Common myeloid progenitor, CD34-positive (primary cell): Measurements from ENCODE around the gene TOP2B.
A peak's percentile ranks its signal among the peaks of the same experiment; 100 is the strongest.

Source experiments
- CTCF ChIA-PET: fragments of 350-600 bp; sonication (Branson Sonifier 250); formaldehyde crosslinking; loops from one replicate; lab custom pipeline; 2021; ENCODE audit warnings: antibody characterized with exemption; lab: Charles Lee
- POLR2A ChIA-PET: fragments of 350-600 bp; sonication (Branson Sonifier 250); formaldehyde crosslinking; loops from one replicate; lab custom pipeline; 2021; ENCODE audit warnings: antibody characterized with exemption; lab: Charles Lee
- DNase-seq, 3 donors: peaks; one replicate each; pipeline versions ENCODE4 v3.0.0 to v3.0.0-alpha.2; 2013
- H3K27ac ChIP-seq, 2 experiments: 1 replicate in 1 of 2; 2 replicates in 1 of 2; pipeline ENCODE4 v1.7.0; 2013; ENCODE audit warnings: inconsistent platforms in 2 of 2, low read length in 2 of 2, mild to moderate bottlenecking in 2 of 2, low read depth in 1 of 2, moderate library complexity in 1 of 2; ENCODE audit not compliant: severe bottlenecking in 2 of 2, insufficient read depth in 1 of 2, poor library complexity in 1 of 2
- H3K27me3 ChIP-seq, 5 experiments: replicated peaks in 2 of 5; 1 replicate in 3 of 5; 2 replicates in 2 of 5; pipeline versions ENCODE4 v1.6.1 to v1.7.0; 2013; ENCODE audit warnings: low read length in 4 of 5, mild to moderate bottlenecking in 2 of 5, moderate library complexity in 2 of 5, inconsistent platforms in 1 of 5; ENCODE audit not compliant: insufficient read depth in 5 of 5, control insufficient read depth in 4 of 5
- H3K36me3 ChIP-seq, 4 experiments: 1 replicate in 2 of 4; 2 replicates in 2 of 4; pipeline versions ENCODE4 v1.6.1 to v1.7.0; 2013; ENCODE audit warnings: low read length in 3 of 4, control low read depth in 1 of 4, mild to moderate bottlenecking in 1 of 4; ENCODE audit not compliant: control insufficient read depth in 4 of 4, insufficient read depth in 4 of 4
- H3K4me1 ChIP-seq, 4 experiments: 1 replicate in 3 of 4; 2 replicates in 1 of 4; pipeline versions ENCODE4 v1.6.1 to v1.7.1; 2013; ENCODE audit warnings: low read length in 3 of 4, mild to moderate bottlenecking in 3 of 4, control low read depth in 1 of 4, inconsistent platforms in 1 of 4, moderate library complexity in 1 of 4; ENCODE audit not compliant: control insufficient read depth in 4 of 4, insufficient read depth in 4 of 4; ENCODE audit errors: control extremely low read depth in 1 of 4
- H3K4me3 ChIP-seq, 7 experiments: 1 replicate in 4 of 7; 2 replicates in 3 of 7; pipeline versions ENCODE4 v1.5.1 to v1.7.0; 2013; ENCODE audit warnings: mild to moderate bottlenecking in 7 of 7, low read length in 6 of 7, moderate library complexity in 6 of 7, inconsistent platforms in 2 of 7, low read depth in 2 of 7, control low read depth in 1 of 7; ENCODE audit not compliant: insufficient read depth in 4 of 7, control insufficient read depth in 1 of 7; ENCODE audit errors: extremely low read depth in 1 of 7
- H3K9me3 ChIP-seq, 5 experiments: 1 replicate in 4 of 5; 2 replicates in 1 of 5; pipeline versions ENCODE4 v1.6.1 to v1.7.1; 2013; ENCODE audit warnings: low read length in 4 of 5, mild to moderate bottlenecking in 2 of 5, inconsistent platforms in 1 of 5, low read depth in 1 of 5, moderate library complexity in 1 of 5; ENCODE audit not compliant: control insufficient read depth in 4 of 5, insufficient read depth in 2 of 5; ENCODE audit errors: control extremely low read depth in 1 of 5
- WGBS: methylation state at CpG from one replicate; pipeline ENCODE4 v1.1.5; 2013; ENCODE audit not compliant: insufficient coverage; 5-methylcytosine and 5-hydroxymethylcytosine counted together

The TOP2B gene

DNA sequence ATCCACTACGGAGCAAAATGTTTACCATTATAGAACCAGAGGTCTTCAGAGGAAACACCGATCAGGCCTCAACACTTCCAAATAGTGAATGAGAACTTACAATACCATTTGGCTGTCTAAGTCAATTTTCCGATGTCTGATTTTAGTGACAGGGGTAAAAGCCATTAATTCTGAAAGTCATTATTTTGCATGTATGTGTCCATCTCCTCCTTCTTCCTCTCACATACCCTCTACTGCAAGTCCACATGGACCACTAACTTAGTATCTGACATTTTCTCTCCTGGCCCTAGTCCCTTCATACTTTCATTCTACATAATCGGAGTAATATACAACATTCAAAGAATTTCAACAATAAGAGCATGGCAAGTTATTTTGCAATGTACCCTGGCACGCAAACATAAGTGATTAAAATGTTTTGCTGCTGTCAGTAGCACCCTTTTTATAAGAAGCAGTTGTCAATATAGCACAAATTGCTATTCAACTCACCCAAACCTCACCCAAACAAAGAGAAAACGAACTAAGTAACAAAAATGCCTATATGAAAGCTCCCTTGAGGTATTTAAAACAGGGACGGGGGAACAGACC lies 1.9 kb downstream of the TOP2B start:
- WGBS: 14% methylated on average over 1 of the region's 7 CpGs
- Histone ChIP-seq H3K27me3 (no peaks in the 10 kb centered on the region), H3K4me3 (peak overlapping the region in 6 of 7 experiments; percentile 90 to 99 (median 94)), H3K9me3 (no peaks in the 10 kb centered on the region), H3K36me3 (no peaks in the 10 kb centered on the region), H3K27ac (peak overlapping the region; percentile 90 to 95), H3K4me1 (peaks cover 34 to 66% (median 45%) of the 10 kb centered on the region in 4 experiments)
- DNase-seq: no peak
- ChIA-PET POLR2A (no interaction called here), CTCF (no interaction called here)

DNA sequence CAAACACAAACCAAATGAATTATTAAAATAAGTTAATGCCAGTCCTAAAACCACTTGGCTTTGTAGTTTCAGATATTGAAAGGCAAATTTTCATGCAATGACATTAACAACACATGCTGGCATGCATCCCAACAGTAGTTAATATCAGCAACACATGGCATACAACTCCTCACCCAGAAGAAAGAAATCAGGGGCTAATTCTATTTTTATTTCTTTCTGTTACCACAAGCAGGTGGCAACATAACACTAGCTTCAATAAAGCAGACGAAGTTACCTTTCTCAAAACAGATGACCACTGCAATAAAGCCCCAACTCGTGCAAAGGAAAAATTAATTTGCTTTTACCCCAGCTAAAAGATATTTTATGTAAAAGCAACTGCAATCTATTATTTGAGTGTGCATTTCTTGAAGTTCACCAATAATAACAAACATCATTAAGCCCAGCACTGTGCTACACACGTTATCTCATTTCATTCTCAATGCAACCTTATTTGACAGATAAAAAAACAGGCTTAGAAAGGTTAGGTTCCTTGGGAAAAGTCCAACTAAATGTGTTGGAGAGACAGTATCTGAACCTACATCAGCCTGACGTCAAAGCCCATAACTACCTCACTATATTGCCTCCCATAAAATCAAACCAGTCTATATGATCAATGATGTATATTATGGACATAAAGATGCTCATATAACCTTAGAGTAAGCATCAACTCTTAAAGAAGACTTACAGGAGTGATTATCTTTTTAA lies 2.8 kb downstream of the TOP2B start:
- CTCF ChIA-PET: interaction anchor here (1.2 to 1.7 kb wide), 3 partner anchors 13 to 195 kb away, joined by 3 to 17 read pairs (median 3); no protein-coding TSS in a partner anchor
- no peaks in the 10 kb centered on the region for H3K9me3 ChIP-seq
- H3K4me1 ChIP-seq: peaks cover 34 to 65% (median 47%) of the 10 kb centered on the region in 4 experiments
- DNase-seq: peak in 2 of 3 donors; percentile 39 to 43
- H3K27me3 ChIP-seq: no peaks in the 10 kb centered on the region
- WGBS: 0% methylated on average over 2 of the region's 4 CpGs
- H3K4me3 ChIP-seq: peak overlapping the region in 6 of 7 experiments; percentile 90 to 99 (median 94)
- no peaks in the 10 kb centered on the region for H3K36me3 ChIP-seq
- peak overlapping the region; percentile 90 to 95 for H3K27ac ChIP-seq
- POLR2A ChIA-PET: no interaction called here

DNA sequence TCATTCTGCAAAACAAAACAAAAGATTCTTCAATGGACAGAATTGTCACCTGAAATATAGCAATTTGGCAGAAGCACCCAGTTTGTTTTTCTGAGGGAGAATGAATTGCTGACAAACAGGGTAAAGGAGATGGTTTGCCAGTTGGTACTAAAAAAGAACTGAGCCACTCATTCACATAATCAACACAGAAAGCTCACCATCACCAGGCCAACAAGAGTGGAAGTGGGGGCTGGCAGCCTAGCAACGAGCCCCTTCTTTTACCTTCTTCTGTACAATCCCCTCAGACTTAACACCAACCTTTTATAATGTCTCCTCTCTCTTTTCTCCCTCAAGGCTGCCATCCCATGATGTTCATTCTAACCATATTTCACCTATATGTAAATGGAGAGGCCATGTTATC lies 5.9 kb downstream of the TOP2B start:
- H3K36me3 ChIP-seq: no peaks in the 10 kb centered on the region
- H3K27me3 ChIP-seq: no peaks in the 10 kb centered on the region
- peak in 2 of 3 donors; percentile 46 to 56 for DNase-seq
- H3K27ac ChIP-seq: no peak overlapping the region
- no peaks in the 10 kb centered on the region for H3K9me3 ChIP-seq
- ChIA-PET CTCF (interaction anchor here (1.2 to 1.5 kb wide), 2 partner anchors 11 to 198 kb away, joined by 3 read pairs; no protein-coding TSS in a partner anchor), POLR2A (interaction anchor here (0.7 kb wide), 1 partner anchor 1841 kb away, joined by 3 read pairs; no protein-coding TSS in a partner anchor)
- H3K4me1 ChIP-seq: peaks cover 24 to 53% (median 34%) of the 10 kb centered on the region in 4 experiments
- WGBS: 40% methylated on average over 1 of the region's 1 CpG
- peak overlapping the region in 2 of 7 experiments; percentile 9 to 55 for H3K4me3 ChIP-seq

DNA sequence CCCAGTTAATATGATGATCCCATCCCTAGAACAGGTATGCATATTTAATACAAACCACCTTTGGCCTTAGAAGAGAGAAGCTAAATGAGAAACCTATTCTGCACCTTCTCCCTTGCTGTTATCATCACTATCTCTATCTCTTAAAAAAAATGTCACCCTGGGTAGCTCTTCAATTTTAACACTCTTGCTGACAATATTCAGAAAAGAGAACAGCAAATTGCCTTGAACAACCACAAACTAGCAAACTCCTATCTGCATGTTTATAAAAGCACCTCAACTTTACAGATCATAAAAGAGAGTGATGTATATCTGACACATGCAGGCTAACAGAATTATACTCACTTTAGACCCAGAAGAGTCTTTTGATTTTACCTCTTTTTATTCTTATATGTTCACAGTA lies 7.4 kb downstream of the TOP2B start:
- Histone ChIP-seq H3K27me3 (no peaks in the 10 kb centered on the region), H3K36me3 (no peaks in the 10 kb centered on the region), H3K4me3 (no peak overlapping the region), H3K9me3 (no peaks in the 10 kb centered on the region), H3K4me1 (peaks cover 20 to 43% (median 25%) of the 10 kb centered on the region in 4 experiments), H3K27ac (no peak overlapping the region)
- ChIA-PET POLR2A (no interaction called here), CTCF (interaction anchor here (1.1 to 2.3 kb wide), 2 partner anchors 9 to 10 kb away, joined by 7 to 11 read pairs; no protein-coding TSS in a partner anchor)
- DNase-seq: no peak

DNA sequence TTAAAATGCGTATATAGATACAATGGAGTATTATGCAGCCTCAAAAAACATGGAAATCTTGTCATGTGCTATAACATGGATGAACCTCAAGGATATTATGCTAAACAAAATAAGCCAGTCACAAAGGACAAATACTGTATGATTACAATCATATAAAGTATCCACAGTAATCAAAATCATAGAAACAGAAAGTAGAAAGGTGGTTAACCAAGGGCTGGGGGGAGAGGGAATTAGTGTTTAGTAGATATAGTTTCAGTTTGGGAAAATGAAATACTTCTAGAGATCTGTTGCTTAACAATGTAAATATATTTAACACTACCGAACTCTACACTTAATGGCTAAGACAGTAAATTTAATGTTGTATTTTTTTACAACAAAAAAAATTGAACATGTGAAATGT lies 9.0 kb downstream of the TOP2B start:
- DNase-seq: peak in 2 of 3 donors; percentile 46 to 47
- no peaks in the 10 kb centered on the region for H3K27me3 ChIP-seq
- H3K9me3 ChIP-seq: peaks cover 0 to 3% (median 0%) of the 10 kb centered on the region in 5 experiments
- POLR2A ChIA-PET: no interaction called here
- peak overlapping the region in 1 of 7 experiments; percentile 4 for H3K4me3 ChIP-seq
- H3K4me1 ChIP-seq: peaks cover 8 to 28% (median 14%) of the 10 kb centered on the region in 4 experiments
- CTCF ChIA-PET: no interaction called here
- no peak overlapping the region for H3K27ac ChIP-seq
- 100% methylated on average over 1 of the region's 2 CpGs for WGBS
- peaks cover 0 to 4% (median 3%) of the 10 kb centered on the region in 4 experiments for H3K36me3 ChIP-seq

DNA sequence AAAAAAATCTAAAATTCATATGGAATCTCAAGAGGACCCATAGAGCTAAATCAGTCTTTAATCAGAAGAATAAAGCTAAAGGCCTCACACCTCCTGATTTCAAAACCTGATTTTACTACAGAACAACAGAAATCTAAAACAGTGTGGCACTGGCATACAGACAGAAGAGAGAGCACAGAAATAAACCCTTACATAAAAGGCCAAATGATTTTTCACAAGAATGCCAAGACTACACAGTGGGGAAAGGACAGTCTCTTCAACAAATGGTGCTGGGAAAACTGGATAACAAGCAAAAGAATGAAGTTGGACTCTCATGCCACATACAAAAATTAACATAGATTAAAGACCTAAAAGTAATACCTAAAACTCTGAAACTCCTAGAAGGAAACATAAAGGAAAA lies 10.1 kb downstream of the TOP2B start:
- Histone ChIP-seq H3K27me3 (no peaks in the 10 kb centered on the region), H3K9me3 (peaks cover 0 to 12% (median 5%) of the 10 kb centered on the region in 5 experiments), H3K4me3 (peak overlapping the region in 1 of 7 experiments; percentile 13), H3K36me3 (peaks cover 0 to 9% (median 5%) of the 10 kb centered on the region in 4 experiments), H3K27ac (no peak overlapping the region), H3K4me1 (peaks cover 3 to 19% (median 8%) of the 10 kb centered on the region in 4 experiments)
- no peak for DNase-seq
- ChIA-PET POLR2A (interaction anchor here (0.7 kb wide), 1 partner anchor 22 kb away, joined by 4 read pairs; no protein-coding TSS in a partner anchor), CTCF (no interaction called here)

DNA sequence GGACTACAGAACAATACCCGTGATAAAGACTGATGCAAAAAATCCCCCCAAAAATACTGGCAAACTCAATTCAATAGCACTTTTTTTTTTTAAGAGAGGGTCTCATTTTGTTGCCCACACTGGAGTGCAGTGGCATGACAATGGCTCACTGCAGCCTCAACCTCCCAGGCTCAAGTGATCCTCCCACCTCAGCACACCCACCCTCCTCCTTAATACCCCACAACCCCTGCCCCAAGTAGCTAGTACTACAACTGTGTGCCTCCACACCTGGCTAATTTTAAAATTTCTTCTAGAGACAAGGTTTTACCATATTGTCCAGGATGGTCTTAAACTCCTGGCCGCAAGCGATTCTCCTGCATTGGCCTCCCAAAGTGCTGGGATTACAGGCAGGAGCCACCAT lies 11.4 kb downstream of the TOP2B start:
- no peak for DNase-seq
- Histone ChIP-seq H3K27ac (no peak overlapping the region), H3K4me1 (peaks cover 0 to 10% (median 3%) of the 10 kb centered on the region in 4 experiments), H3K27me3 (no peaks in the 10 kb centered on the region), H3K4me3 (no peak overlapping the region), H3K36me3 (peaks cover under 1 to 9% (median 5%) of the 10 kb centered on the region in 4 experiments), H3K9me3 (peaks cover 2 to 20% (median 7%) of the 10 kb centered on the region in 5 experiments)
- WGBS: 100% methylated on average over 3 of the region's 3 CpGs
- CTCF ChIA-PET: no interaction called here
- POLR2A ChIA-PET: no interaction called here
